Measurements from ENCODE around the gene DDX3X. TPM values are rescaled to one million over a fixed set of nuclear protein-coding genes. Genes with fewer than 3 reads are reported as not detected.

Gene DDX3X
- total and polyA plus RNA-seq, 2 donors (not counting 1 experiment from before 2014, with no cell fraction given), result 97.6 to 216 TPM

DNA sequence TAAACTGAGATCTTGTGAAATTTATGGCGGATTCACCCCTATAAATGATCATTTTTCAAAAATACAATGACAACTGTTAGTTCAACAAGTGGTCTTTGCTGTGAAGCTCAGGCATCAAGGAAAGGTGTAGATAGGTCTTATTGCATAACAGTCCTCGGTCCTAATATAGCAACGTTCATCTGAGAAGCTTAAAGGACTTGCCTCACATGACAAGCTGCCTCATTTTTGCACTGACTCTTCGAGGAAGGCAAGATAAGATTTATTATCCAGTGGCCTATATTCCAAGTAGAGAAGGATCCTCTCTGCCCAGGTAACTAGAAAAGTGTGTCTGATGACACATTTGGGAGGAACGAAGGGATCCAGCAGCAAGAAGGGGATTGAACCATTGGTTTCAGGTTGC is 13.6 kb upstream of the DDX3X start:
- no peak overlapping the region for H3K4me3 ChIP-seq (replicated peaks in 1 of 4; ENCODE audit: control extremely low read depth in 1 of 4, insufficient read depth in 1 of 4, low read depth in 3 of 4, low read length in 4 of 4)

DNA sequence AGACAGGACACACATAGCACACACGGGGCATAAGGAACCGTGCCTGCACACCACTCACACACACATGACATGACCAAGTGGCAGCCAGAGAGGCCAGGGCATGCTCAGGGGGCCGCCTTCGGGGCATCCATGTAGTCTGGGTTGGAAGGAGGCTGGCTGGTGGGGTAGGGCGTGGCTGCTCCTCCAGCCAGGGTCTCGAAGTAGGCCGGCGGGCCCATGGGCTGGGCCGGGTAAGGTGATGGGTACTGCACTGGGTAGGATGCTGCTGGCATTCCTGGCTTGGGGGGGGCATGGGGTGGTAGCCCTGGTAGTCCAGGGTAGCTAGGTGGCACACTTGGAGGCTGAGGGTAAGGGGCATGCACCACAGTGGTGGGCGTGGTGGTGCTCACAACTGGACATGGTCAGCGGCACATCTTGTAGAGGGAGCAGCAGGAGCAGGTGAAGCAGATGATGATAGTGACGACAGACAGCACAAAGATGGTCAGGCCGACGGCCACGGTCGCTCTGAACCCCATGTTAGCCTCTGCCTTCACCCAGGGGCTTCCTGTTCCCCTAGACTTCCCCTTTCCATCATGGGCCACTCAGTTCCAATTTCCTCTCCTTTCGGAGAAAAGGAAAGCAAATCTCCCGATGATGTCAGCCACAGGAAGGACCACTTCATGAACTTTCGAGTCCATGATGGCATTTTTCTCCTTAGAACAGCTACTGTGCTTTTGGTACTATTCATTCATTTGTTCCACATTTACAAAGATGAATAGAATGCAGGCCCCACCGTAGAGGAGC is 10.9 kb upstream of the DDX3X start:
- Histone ChIP-seq H3K4me2 (ENCODE audit: extremely low read depth, insufficient read depth, low read length) (no peak overlapping the region), H3K9ac (ENCODE audit: insufficient read depth, low read length) (no peak overlapping the region), H3K9me3 (ENCODE audit: control insufficient read depth, insufficient read depth, low read depth, low read length) (no peaks in the 10 kb centered on the region), H3K36me3 (ENCODE audit: control insufficient read depth, insufficient read depth, low read length) (no peaks in the 10 kb centered on the region), H4K20me1 (ENCODE audit: control insufficient read depth, extremely low read depth, insufficient read depth, low read length) (no peaks in the 10 kb centered on the region), H3K4me1 (ENCODE audit: control insufficient read depth, extremely low read depth, insufficient read depth, low read length) (no peaks in the 10 kb centered on the region), H3K4me3 (replicated peaks in 1 of 4; ENCODE audit: control extremely low read depth in 1 of 4, insufficient read depth in 1 of 4, low read depth in 3 of 4, low read length in 4 of 4) (no peak overlapping the region), H3K79me2 (ENCODE audit: control insufficient read depth, insufficient read depth, low read length) (no peaks in the 10 kb centered on the region), H2AFZ (ENCODE audit: low read length) (no peak overlapping the region), H3K27me3 (ENCODE audit: control insufficient read depth, insufficient read depth, low read length) (no peaks in the 10 kb centered on the region), H3K27ac (ENCODE audit: insufficient read depth, low read length) (no peak overlapping the region)
- DNase-seq (ENCODE audit: low read depth in 2 of 2), result no peak
- TF ChIP-seq, protein P1, sequence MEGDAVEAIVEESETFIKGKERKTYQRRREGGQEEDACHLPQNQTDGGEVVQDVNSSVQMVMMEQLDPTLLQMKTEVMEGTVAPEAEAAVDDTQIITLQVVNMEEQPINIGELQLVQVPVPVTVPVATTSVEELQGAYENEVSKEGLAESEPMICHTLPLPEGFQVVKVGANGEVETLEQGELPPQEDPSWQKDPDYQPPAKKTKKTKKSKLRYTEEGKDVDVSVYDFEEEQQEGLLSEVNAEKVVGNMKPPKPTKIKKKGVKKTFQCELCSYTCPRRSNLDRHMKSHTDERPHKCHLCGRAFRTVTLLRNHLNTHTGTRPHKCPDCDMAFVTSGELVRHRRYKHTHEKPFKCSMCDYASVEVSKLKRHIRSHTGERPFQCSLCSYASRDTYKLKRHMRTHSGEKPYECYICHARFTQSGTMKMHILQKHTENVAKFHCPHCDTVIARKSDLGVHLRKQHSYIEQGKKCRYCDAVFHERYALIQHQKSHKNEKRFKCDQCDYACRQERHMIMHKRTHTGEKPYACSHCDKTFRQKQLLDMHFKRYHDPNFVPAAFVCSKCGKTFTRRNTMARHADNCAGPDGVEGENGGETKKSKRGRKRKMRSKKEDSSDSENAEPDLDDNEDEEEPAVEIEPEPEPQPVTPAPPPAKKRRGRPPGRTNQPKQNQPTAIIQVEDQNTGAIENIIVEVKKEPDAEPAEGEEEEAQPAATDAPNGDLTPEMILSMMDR (conservative IDR thresholded peaks at IDR 0.05 in 1 of 2, IDR thresholded peaks at IDR 0.05 in 1 of 2; ENCODE audit: low read depth in 1 of 2, low read length in 2 of 2), result no peak
- no peak for TF ChIP-seq EZH2 (IDR thresholded peaks at IDR 0.05; ENCODE audit: low read length, missing control alignments)

More for the DNA sequence above, 13.6 kb upstream of the DDX3X start:
- no peaks in the 10 kb centered on the region for H4K20me1 ChIP-seq (ENCODE audit: control insufficient read depth, extremely low read depth, insufficient read depth, low read length)
- no peak overlapping the region for H3K9ac ChIP-seq (ENCODE audit: insufficient read depth, low read length)
- DNase-seq (ENCODE audit: low read depth in 2 of 2), result no peak
- H2AFZ ChIP-seq (ENCODE audit: low read length), result no peak overlapping the region
- TF ChIP-seq, protein P1 (conservative IDR thresholded peaks at IDR 0.05 in 1 of 2, IDR thresholded peaks at IDR 0.05 in 1 of 2; ENCODE audit: low read depth in 1 of 2, low read length in 2 of 2), result no peak
- TF ChIP-seq EZH2 (IDR thresholded peaks at IDR 0.05; ENCODE audit: low read length, missing control alignments), result no peak
- no peaks in the 10 kb centered on the region for H3K36me3 ChIP-seq (ENCODE audit: control insufficient read depth, insufficient read depth, low read length)
- H3K4me2 ChIP-seq (ENCODE audit: extremely low read depth, insufficient read depth, low read length), result no peak overlapping the region
- no peaks in the 10 kb centered on the region for H3K27me3 ChIP-seq (ENCODE audit: control insufficient read depth, insufficient read depth, low read length)
- no peaks in the 10 kb centered on the region for H3K9me3 ChIP-seq (ENCODE audit: control insufficient read depth, insufficient read depth, low read depth, low read length)
- no peaks in the 10 kb centered on the region for H3K79me2 ChIP-seq (ENCODE audit: control insufficient read depth, insufficient read depth, low read length)
- H3K4me1 ChIP-seq (ENCODE audit: control insufficient read depth, extremely low read depth, insufficient read depth, low read length), result no peaks in the 10 kb centered on the region
- no peak overlapping the region for H3K27ac ChIP-seq (ENCODE audit: insufficient read depth, low read length)

- H3K36me3 ChIP-seq (ENCODE audit: control insufficient read depth, insufficient read depth, low read length), result no peaks in the 10 kb centered on the region
- H3K4me2 ChIP-seq (ENCODE audit: extremely low read depth, insufficient read depth, low read length), result no peak overlapping the region
- no peak for TF ChIP-seq EZH2 (IDR thresholded peaks at IDR 0.05; ENCODE audit: low read length, missing control alignments)
- TF ChIP-seq, protein P1 (conservative IDR thresholded peaks at IDR 0.05 in 1 of 2, IDR thresholded peaks at IDR 0.05 in 1 of 2; ENCODE audit: low read depth in 1 of 2, low read length in 2 of 2), result no peak
- no peaks in the 10 kb centered on the region for H3K9me3 ChIP-seq (ENCODE audit: control insufficient read depth, insufficient read depth, low read depth, low read length)
- no peak overlapping the region for H3K4me3 ChIP-seq (replicated peaks in 1 of 4; ENCODE audit: control extremely low read depth in 1 of 4, insufficient read depth in 1 of 4, low read depth in 3 of 4, low read length in 4 of 4)
- H2AFZ ChIP-seq (ENCODE audit: low read length), result no peak overlapping the region
- no peak for DNase-seq (ENCODE audit: low read depth in 2 of 2)
- no peaks in the 10 kb centered on the region for H3K27me3 ChIP-seq (ENCODE audit: control insufficient read depth, insufficient read depth, low read length)
- no peak overlapping the region for H3K27ac ChIP-seq (ENCODE audit: insufficient read depth, low read length)
- H3K4me1 ChIP-seq (ENCODE audit: control insufficient read depth, extremely low read depth, insufficient read depth, low read length), result no peaks in the 10 kb centered on the region
- H3K79me2 ChIP-seq (ENCODE audit: control insufficient read depth, insufficient read depth, low read length), result no peaks in the 10 kb centered on the region
- no peaks in the 10 kb centered on the region for H4K20me1 ChIP-seq (ENCODE audit: control insufficient read depth, extremely low read depth, insufficient read depth, low read length)
- no peak overlapping the region for H3K9ac ChIP-seq (ENCODE audit: insufficient read depth, low read length)
Measured at GRCh38 chrX:41326431-41326830, 7.5 kb upstream of the DDX3X start.

Data from fibroblast of lung (primary cell).